ENCODE measurements around the gene TRIM25. TPM values are rescaled to one million over a fixed set of nuclear protein-coding genes. Genes with fewer than 3 reads are reported as not detected.
A peak's percentile ranks its signal among the peaks of the same experiment; 100 is the strongest.

Gene TRIM25
- total and polyA plus RNA-seq, 4 experiments from 2014 or later = 2.9 to 62.7 (median 33.4) TPM

DNA sequence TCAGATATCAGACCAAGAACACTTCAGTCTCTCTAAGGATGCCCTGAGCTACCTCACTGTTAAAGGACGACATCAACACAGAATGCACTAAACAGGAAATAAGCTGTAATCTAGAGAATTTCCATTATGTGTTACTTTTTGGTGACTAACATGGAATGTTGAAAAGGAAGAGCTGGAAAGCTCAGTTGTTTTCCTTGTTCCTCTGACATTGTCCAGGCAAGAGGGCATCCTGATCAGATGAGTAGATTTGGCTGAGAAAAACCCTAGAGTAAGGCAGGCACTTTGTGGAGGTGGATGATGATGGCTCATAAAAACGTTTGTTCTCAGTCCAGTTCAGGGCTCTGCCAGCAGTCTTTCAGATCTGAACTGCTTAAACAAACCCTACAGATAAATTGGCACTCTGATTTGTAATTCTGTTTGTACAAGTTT is 45.9 kb downstream of the TRIM25 start:
- Mint-ChIP-seq H3K36me3 (peaks cover 0 to 23% of the 10 kb centered on the region in 2 donors), H3K4me3 (no peak overlapping the region), H3K4me1 (peaks cover 0 to 3% (median under 1%) of the 10 kb centered on the region in 4 donors), H3K9me3 (no peaks in the 10 kb centered on the region), H3K27ac (no peak overlapping the region), H3K27me3 (no peaks in the 10 kb centered on the region)
- Histone ChIP-seq H3K4me3 (ENCODE audit: low read length in 2 of 2) (no peak overlapping the region), H3K27ac (ENCODE audit: low read depth, low read length) (no peak overlapping the region), H3K36me3 (ENCODE audit: insufficient read depth, low read length) (peaks cover 1% of the 10 kb centered on the region), H3K9me3 (ENCODE audit: control insufficient read depth in 1 of 2, low read length in 2 of 2) (no peaks in the 10 kb centered on the region), H3K27me3 (ENCODE audit: insufficient read depth, low read length) (no peaks in the 10 kb centered on the region), H3K4me1 (ENCODE audit: insufficient read depth, low read length) (no peaks in the 10 kb centered on the region)
- intact Hi-C loops (cut with micrococcal nuclease) = no loop called here
- DNase-seq = no peak
- POLR2A ChIA-PET (ENCODE audit: partially characterized antibody) = no interaction called here
- CTCF ChIA-PET (ENCODE audit: partially characterized antibody) = interaction anchor here (1.4 to 1.7 kb wide), 2 partner anchors 9 to 48 kb away, joined by 3 to 11 read pairs; no protein-coding TSS in a partner anchor

DNA sequence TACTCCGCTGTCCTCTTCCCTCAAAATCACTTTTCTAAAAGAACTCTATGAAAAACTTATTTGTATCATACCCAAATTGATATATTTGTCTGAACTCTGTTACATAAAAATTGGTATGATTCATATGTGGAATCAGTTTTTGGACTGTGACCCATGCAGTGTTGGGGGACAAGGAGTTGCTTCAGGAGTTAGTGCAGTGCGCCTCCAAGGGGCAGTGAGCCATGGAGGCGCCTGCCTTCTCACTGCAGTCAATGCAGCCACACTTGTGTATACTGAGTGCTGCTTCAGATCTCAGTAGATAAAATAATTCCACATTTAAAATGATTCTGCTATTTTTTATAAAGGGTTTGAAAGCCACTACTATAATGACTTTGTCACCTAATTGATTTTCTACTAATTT is 47.4 kb downstream of the TRIM25 start:
- H3K27ac ChIP-seq (ENCODE audit: low read depth, low read length) = no peak overlapping the region
- H3K4me1 ChIP-seq (ENCODE audit: insufficient read depth, low read length) = no peaks in the 10 kb centered on the region
- H3K27me3 ChIP-seq (ENCODE audit: insufficient read depth, low read length) = no peaks in the 10 kb centered on the region
- intact Hi-C loops (cut with micrococcal nuclease) = loop anchor here (1.0 kb wide), 1 partner anchor 47 kb away; no protein-coding TSS in a partner anchor
- ChIA-PET CTCF (ENCODE audit: partially characterized antibody) (interaction anchor here (1.7 kb wide), 1 partner anchor 47 kb away, joined by 11 read pairs; no protein-coding TSS in a partner anchor), POLR2A (ENCODE audit: partially characterized antibody) (no interaction called here)
- Mint-ChIP-seq H3K4me3 (no peak overlapping the region), H3K9me3 (no peaks in the 10 kb centered on the region), H3K36me3 (peaks cover 11 to 37% of the 10 kb centered on the region in 2 donors), H3K4me1 (peaks cover 0 to 3% (median under 1%) of the 10 kb centered on the region in 4 donors), H3K27me3 (no peaks in the 10 kb centered on the region), H3K27ac (no peak overlapping the region)
- no peak overlapping the region for H3K4me3 ChIP-seq (ENCODE audit: low read length in 2 of 2)
- DNase-seq = no peak
- peaks cover 16% of the 10 kb centered on the region for H3K36me3 ChIP-seq (ENCODE audit: insufficient read depth, low read length)
- no peaks in the 10 kb centered on the region for H3K9me3 ChIP-seq (ENCODE audit: control insufficient read depth in 1 of 2, low read length in 2 of 2)

DNA sequence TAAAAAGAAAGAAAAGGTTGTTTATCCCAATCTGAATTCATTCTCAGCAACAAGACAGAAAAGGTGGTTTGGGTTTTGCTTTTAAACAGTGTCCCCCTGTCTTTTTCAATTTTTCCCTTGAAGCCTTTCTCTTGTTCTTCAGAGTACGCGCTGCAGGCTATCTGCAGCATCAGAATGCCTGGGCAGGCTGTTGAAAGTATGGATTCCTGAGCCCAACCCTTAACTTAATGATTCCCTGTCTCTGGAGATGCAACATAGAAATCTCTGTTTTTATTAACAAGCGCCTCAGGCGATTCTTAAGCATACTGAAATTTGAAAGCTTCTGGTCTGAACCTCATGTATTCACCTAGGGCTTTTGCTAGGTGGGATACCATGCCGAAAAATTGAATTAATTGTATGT is 47.8 kb downstream of the TRIM25 start:
- POLR2A ChIA-PET (ENCODE audit: partially characterized antibody) = no interaction called here

DNA sequence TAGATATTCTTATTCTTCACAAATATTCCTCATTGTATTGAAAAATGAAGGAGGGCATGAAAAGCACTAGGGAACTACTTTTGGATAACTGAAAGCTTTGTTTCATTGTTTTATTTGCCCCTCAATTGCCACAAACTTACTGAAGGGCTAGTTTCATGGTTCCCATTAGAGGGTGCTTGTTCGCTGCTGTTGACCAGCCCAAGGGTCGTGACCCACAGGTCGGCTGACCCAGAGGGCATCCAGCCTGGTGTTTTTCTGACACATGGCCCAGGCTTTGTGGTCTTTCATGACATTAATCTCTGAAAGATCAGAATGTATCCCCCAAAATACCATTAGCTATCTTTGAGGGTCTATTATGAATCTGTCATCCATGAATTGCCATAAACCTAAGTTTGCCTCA is 49.9 kb downstream of the TRIM25 start:
- H3K4me1 Mint-ChIP-seq = no peaks in the 10 kb centered on the region
- peaks cover 23 to 51% of the 10 kb centered on the region in 2 donors for H3K36me3 Mint-ChIP-seq
- no peaks in the 10 kb centered on the region for H3K9me3 ChIP-seq (ENCODE audit: control insufficient read depth in 1 of 2, low read length in 2 of 2)
- H3K4me3 Mint-ChIP-seq = no peak overlapping the region
- ChIA-PET POLR2A (ENCODE audit: partially characterized antibody) (no interaction called here), CTCF (ENCODE audit: partially characterized antibody) (interaction anchor here (0.6 to 1.2 kb wide), 2 partner anchors 44 to 46 kb away, joined by 5 to 6 read pairs; no protein-coding TSS in a partner anchor)
- intact Hi-C loops (cut with micrococcal nuclease) = no loop called here
- H3K4me1 ChIP-seq (ENCODE audit: insufficient read depth, low read length) = no peaks in the 10 kb centered on the region
- H3K27me3 ChIP-seq (ENCODE audit: insufficient read depth, low read length) = no peaks in the 10 kb centered on the region
- H3K9me3 Mint-ChIP-seq = no peaks in the 10 kb centered on the region
- H3K27ac ChIP-seq (ENCODE audit: low read depth, low read length) = no peak overlapping the region
- H3K4me3 ChIP-seq (ENCODE audit: low read length in 2 of 2) = no peak overlapping the region
- H3K27me3 Mint-ChIP-seq = no peaks in the 10 kb centered on the region
- no peak overlapping the region for H3K27ac Mint-ChIP-seq
- DNase-seq = no peak
- H3K36me3 ChIP-seq (ENCODE audit: insufficient read depth, low read length) = peaks cover 31% of the 10 kb centered on the region

More for the DNA sequence above, 47.8 kb downstream of the TRIM25 start:
- Mint-ChIP-seq H3K36me3 (peaks cover 15 to 42% of the 10 kb centered on the region in 2 donors), H3K4me3 (no peak overlapping the region), H3K27me3 (no peaks in the 10 kb centered on the region), H3K4me1 (peaks cover 0 to 3% (median under 1%) of the 10 kb centered on the region in 4 donors), H3K27ac (no peak overlapping the region), H3K9me3 (no peaks in the 10 kb centered on the region)
- H3K27ac ChIP-seq (ENCODE audit: low read depth, low read length) = no peak overlapping the region
- no peaks in the 10 kb centered on the region for H3K27me3 ChIP-seq (ENCODE audit: insufficient read depth, low read length)
- DNase-seq = no peak
- H3K9me3 ChIP-seq (ENCODE audit: control insufficient read depth in 1 of 2, low read length in 2 of 2) = no peaks in the 10 kb centered on the region
- CTCF ChIA-PET (ENCODE audit: partially characterized antibody) = interaction anchor here (1.1 kb wide), 1 partner anchor 46 kb away, joined by 6 read pairs; no protein-coding TSS in a partner anchor
- intact Hi-C loops (cut with micrococcal nuclease) = loop anchor here (1.0 kb wide), 1 partner anchor 47 kb away; no protein-coding TSS in a partner anchor
- H3K4me1 ChIP-seq (ENCODE audit: insufficient read depth, low read length) = no peaks in the 10 kb centered on the region
- H3K4me3 ChIP-seq (ENCODE audit: low read length in 2 of 2) = no peak overlapping the region
- peaks cover 17% of the 10 kb centered on the region for H3K36me3 ChIP-seq (ENCODE audit: insufficient read depth, low read length)

DNA sequence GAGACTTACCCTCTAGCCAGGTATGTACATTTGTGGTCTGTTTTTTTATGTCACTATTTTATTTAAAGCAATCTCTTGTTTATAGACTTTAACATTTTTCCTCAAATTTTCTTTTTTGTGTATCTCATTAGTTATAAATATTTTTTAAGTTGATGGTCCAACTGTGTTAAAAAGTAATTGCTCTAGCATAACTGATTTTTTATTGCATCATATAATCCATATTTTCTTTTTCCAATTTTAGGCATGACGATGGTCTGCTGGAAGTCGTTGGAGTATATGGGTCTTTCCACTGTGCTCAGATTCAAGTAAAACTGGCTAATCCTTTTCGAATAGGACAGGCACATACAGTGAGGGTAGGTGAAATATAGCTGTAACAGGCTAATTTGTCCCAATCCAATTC is 52.0 kb downstream of the TRIM25 start:
- no peaks in the 10 kb centered on the region for H3K4me1 Mint-ChIP-seq
- ChIA-PET POLR2A (ENCODE audit: partially characterized antibody) (no interaction called here), CTCF (ENCODE audit: partially characterized antibody) (interaction anchor here (0.9 kb wide), 1 partner anchor 9 kb away, joined by 3 read pairs; no protein-coding TSS in a partner anchor)
- Histone ChIP-seq H3K36me3 (ENCODE audit: insufficient read depth, low read length) (peaks cover 38% of the 10 kb centered on the region), H3K4me1 (ENCODE audit: insufficient read depth, low read length) (no peaks in the 10 kb centered on the region), H3K27ac (ENCODE audit: low read depth, low read length) (no peak overlapping the region), H3K9me3 (ENCODE audit: control insufficient read depth in 1 of 2, low read length in 2 of 2) (no peaks in the 10 kb centered on the region), H3K4me3 (ENCODE audit: low read length in 2 of 2) (no peak overlapping the region), H3K27me3 (ENCODE audit: insufficient read depth, low read length) (no peaks in the 10 kb centered on the region)
- H3K4me3 Mint-ChIP-seq = no peak overlapping the region
- no peak overlapping the region for H3K27ac Mint-ChIP-seq
- intact Hi-C loops (cut with micrococcal nuclease) = no loop called here
- H3K9me3 Mint-ChIP-seq = no peaks in the 10 kb centered on the region
- H3K27me3 Mint-ChIP-seq = no peaks in the 10 kb centered on the region
- DNase-seq = no peak
- H3K36me3 Mint-ChIP-seq = peaks cover 34 to 64% of the 10 kb centered on the region in 2 donors

DNA sequence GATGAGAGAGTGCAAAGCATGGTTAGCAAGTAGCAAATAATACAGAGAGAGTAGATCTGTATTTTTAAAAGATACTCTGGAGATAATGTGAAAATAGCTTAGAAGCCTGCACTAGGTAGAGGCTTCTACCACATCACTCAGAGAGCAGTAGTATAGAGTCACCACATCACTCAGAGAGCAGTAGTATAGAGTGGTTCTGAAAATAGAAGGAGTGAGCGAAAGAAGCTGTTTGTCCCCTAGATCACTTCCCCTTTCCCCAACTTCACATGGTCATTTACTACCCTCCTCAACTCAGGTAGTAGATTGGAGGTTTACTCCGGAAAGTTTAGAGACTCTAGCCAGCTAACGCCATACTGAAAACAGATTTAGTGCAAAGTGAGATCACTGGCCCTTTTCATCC is 62.8 kb downstream of the TRIM25 start:
- H3K36me3 Mint-ChIP-seq = peaks cover 52 to 61% of the 10 kb centered on the region in 2 donors
- no peak overlapping the region for H3K4me3 Mint-ChIP-seq
- ChIA-PET CTCF (ENCODE audit: partially characterized antibody) (interaction anchor here (1.2 kb wide), 1 partner anchor 32 kb away, joined by 5 read pairs; no protein-coding TSS in a partner anchor), POLR2A (ENCODE audit: partially characterized antibody) (interaction anchor here (2.0 kb wide), 1 partner anchor 16 kb away, joined by 7 read pairs; the partner anchor contains the start of genes C17orf67 and DGKE)
- H3K27me3 Mint-ChIP-seq = no peaks in the 10 kb centered on the region
- no peak overlapping the region for H3K27ac Mint-ChIP-seq
- no peaks in the 10 kb centered on the region for H3K4me1 ChIP-seq (ENCODE audit: insufficient read depth, low read length)
- H3K4me1 Mint-ChIP-seq = peaks cover 0 to 2% (median under 1%) of the 10 kb centered on the region in 4 donors
- no peak overlapping the region for H3K4me3 ChIP-seq (ENCODE audit: low read length in 2 of 2)
- H3K9me3 Mint-ChIP-seq = no peaks in the 10 kb centered on the region
- H3K27me3 ChIP-seq (ENCODE audit: insufficient read depth, low read length) = no peaks in the 10 kb centered on the region
- intact Hi-C loops (cut with micrococcal nuclease) = no loop called here
- peaks cover 24% of the 10 kb centered on the region for H3K36me3 ChIP-seq (ENCODE audit: insufficient read depth, low read length)
- no peaks in the 10 kb centered on the region for H3K9me3 ChIP-seq (ENCODE audit: control insufficient read depth in 1 of 2, low read length in 2 of 2)
- no peak for DNase-seq
- no peak overlapping the region for H3K27ac ChIP-seq (ENCODE audit: low read depth, low read length)

DNA sequence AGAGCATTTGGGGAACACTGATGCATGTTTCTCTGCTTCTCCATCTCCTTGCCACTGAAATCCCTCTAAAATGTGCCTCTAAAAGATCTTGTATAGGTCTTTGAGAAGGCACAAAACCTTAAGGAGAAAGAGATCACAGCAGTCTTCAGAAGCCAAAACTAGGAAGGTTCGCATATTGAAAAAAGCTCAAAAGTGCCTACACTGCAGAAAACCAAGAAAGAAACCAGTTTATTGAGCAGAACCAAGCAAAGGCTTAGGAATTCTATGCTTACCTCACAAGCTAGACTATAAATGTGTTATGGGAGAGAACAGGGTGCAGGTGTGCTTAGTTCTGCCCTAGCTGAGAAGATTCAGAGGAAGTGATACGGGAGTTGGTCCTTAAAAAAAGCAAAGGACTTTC is 63.3 kb downstream of the TRIM25 start:
- H3K4me3 ChIP-seq (ENCODE audit: low read length in 2 of 2) = no peak overlapping the region
- intact Hi-C loops (cut with micrococcal nuclease) = no loop called here
- H3K9me3 Mint-ChIP-seq = no peaks in the 10 kb centered on the region
- H3K4me1 ChIP-seq (ENCODE audit: insufficient read depth, low read length) = no peaks in the 10 kb centered on the region
- no peaks in the 10 kb centered on the region for H3K27me3 ChIP-seq (ENCODE audit: insufficient read depth, low read length)
- no peaks in the 10 kb centered on the region for H3K27me3 Mint-ChIP-seq
- H3K36me3 ChIP-seq (ENCODE audit: insufficient read depth, low read length) = peaks cover 24% of the 10 kb centered on the region
- no peak for DNase-seq
- no peak overlapping the region for H3K4me3 Mint-ChIP-seq
- H3K27ac Mint-ChIP-seq = peak overlapping the region in 2 of 7 donors; percentile 58 to 68
- POLR2A ChIA-PET (ENCODE audit: partially characterized antibody) = interaction anchor here (2.0 kb wide), 1 partner anchor 16 kb away, joined by 7 read pairs; the partner anchor contains the start of genes C17orf67 and DGKE
- peaks cover 54 to 59% of the 10 kb centered on the region in 2 donors for H3K36me3 Mint-ChIP-seq
- no peak overlapping the region for H3K27ac ChIP-seq (ENCODE audit: low read depth, low read length)
- CTCF ChIA-PET (ENCODE audit: partially characterized antibody) = interaction anchor here (1.2 kb wide), 1 partner anchor 31 kb away, joined by 5 read pairs; no protein-coding TSS in a partner anchor
- H3K9me3 ChIP-seq (ENCODE audit: control insufficient read depth in 1 of 2, low read length in 2 of 2) = no peaks in the 10 kb centered on the region
- H3K4me1 Mint-ChIP-seq = peaks cover 0 to 2% (median under 1%) of the 10 kb centered on the region in 4 donors
